Duodenal mucosa (tissue), 2 donors: ENCODE data around the gene MGST2.
A peak's percentile ranks its signal among the peaks of the same experiment; 100 is the strongest.

Source experiments
- H3K27ac ChIP-seq: one replicate; pipeline ENCODE4 v1.7.0; 2013; ENCODE audit warnings: low read depth, low read length
- H3K27me3 ChIP-seq, 2 donors: one replicate each; pipeline ENCODE4 v1.7.0; 2013; ENCODE audit warnings: low read length in 2 of 2, control low read depth in 1 of 2; ENCODE audit not compliant: insufficient read depth in 2 of 2, control insufficient read depth in 1 of 2
- H3K36me3 ChIP-seq, 2 donors: one replicate each; pipeline ENCODE4 v1.7.0; 2013; ENCODE audit warnings: low read length in 2 of 2, control low read depth in 1 of 2; ENCODE audit not compliant: insufficient read depth in 2 of 2, control insufficient read depth in 1 of 2
- H3K4me1 ChIP-seq, 2 donors: one replicate each; pipeline ENCODE4 v1.7.0; 2013; ENCODE audit warnings: low read length in 2 of 2, control low read depth in 1 of 2; ENCODE audit not compliant: insufficient read depth in 2 of 2, control insufficient read depth in 1 of 2
- H3K4me3 ChIP-seq, 2 donors: one replicate each; pipeline ENCODE4 v1.7.0; 2013; ENCODE audit warnings: low read length in 2 of 2, low read depth in 1 of 2
- H3K9ac ChIP-seq, 2 donors: one replicate each; pipeline ENCODE4 v1.7.0; 2013; ENCODE audit warnings: low read length in 2 of 2, low read depth in 1 of 2
- H3K9me3 ChIP-seq, 2 donors: one replicate each; pipeline ENCODE4 v1.7.0; 2013; ENCODE audit warnings: low read length in 2 of 2, control low read depth in 1 of 2; ENCODE audit not compliant: control insufficient read depth in 1 of 2

MGST2 gene

GRCh38 chr4:139665690-139666529, at the start of gene MGST2:
Gene MGST2, plus strand, starts transcription at chr4:139665819. Its CDS starts 201 bp downstream, at chr4:139666020.
- H3K9me3 ChIP-seq: no peaks in the 10 kb centered on the region
- H3K27ac ChIP-seq: peak within 1 kb of the TSS; percentile 83
- peak within 1 kb of the TSS; percentile 86 to 94 for H3K4me3 ChIP-seq
- no peaks in the 10 kb centered on the region for H3K27me3 ChIP-seq
- H3K9ac ChIP-seq: peak within 1 kb of the TSS; percentile 76 to 83
- H3K4me1 ChIP-seq: peaks cover 56 to 64% of the 10 kb centered on the region in 2 donors
- no peaks in the 10 kb centered on the region for H3K36me3 ChIP-seq

DNA sequence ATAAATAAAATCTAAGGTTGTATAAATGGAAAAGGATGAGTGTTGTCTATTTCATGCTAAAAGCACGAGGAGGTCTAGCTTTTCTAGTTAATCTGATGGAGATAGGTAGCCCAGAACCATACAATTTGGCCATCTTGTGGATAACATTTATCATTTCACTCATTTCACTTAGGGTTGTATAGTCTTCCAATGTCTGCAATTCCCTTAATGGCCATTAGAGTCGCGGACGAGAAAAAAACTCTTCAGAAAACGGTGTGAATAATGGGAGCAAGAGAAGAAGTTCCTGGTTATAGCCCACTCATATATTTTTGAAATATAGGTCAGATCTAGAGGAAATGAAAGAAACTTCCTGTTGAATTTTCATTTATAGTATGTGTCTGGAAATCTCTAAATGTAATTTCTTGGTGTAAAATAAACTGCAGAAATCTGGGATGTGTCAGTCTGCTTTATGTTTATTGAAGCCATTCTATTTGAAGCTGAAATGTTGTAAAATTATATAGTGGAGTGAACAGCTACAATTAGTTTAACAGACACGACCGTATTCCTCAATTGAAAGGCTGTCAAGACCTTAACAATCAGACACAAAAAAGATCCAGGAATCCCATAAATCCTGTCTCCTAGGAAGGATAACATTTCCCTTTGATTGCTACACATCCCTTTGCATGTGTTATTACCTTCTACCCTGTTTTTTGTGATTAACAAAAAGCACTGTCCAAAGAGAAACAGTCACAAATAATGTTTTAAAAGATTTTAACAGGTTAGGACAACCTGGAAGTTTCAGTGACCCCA, 47.7 kb upstream of the MGST2 start:
- H3K36me3 ChIP-seq: no peaks in the 10 kb centered on the region

GRCh38 chr4:139619644-139620043, 46.0 kb upstream of the MGST2 start:
- H3K9ac ChIP-seq: no peak overlapping the region
- H3K4me1 ChIP-seq: no peaks in the 10 kb centered on the region
- no peaks in the 10 kb centered on the region for H3K27me3 ChIP-seq
- no peak overlapping the region for H3K27ac ChIP-seq
- H3K4me3 ChIP-seq: no peak overlapping the region
- no peaks in the 10 kb centered on the region for H3K9me3 ChIP-seq
- H3K36me3 ChIP-seq: no peaks in the 10 kb centered on the region

More for the DNA sequence above, 47.7 kb upstream of the MGST2 start:
- Histone ChIP-seq H3K27ac (no peak overlapping the region), H3K27me3 (no peaks in the 10 kb centered on the region), H3K9ac (no peak overlapping the region), H3K4me3 (no peak overlapping the region), H3K9me3 (no peaks in the 10 kb centered on the region), H3K4me1 (no peaks in the 10 kb centered on the region)

DNA sequence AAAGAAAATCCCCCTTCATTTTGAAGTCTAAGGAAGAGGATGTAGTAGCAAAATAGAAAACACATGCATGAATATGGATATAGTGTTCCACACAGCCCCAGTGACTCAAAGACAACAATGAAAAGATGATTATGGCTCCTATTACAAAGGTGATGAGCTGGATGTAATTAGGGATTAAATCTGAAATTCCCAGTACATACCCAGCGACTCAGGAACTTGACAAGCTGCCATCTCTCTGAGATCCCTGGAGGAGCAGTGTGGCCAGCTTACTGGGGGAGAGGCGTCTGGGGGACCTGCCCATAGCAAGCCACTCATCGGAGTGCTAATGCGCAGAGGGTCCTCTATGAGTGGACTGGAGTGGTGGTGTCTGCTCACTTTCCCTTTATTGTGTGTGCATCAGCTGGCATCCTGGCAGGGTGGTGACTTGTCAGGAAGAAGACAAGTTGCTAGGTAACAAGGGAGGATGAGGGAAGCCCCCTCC, 42.7 kb upstream of the MGST2 start:
- no peaks in the 10 kb centered on the region for H3K36me3 ChIP-seq
- H3K27ac ChIP-seq: no peak overlapping the region
- no peaks in the 10 kb centered on the region for H3K27me3 ChIP-seq
- no peak overlapping the region for H3K4me3 ChIP-seq
- no peak overlapping the region for H3K9ac ChIP-seq
- H3K9me3 ChIP-seq: no peaks in the 10 kb centered on the region
- no peaks in the 10 kb centered on the region for H3K4me1 ChIP-seq

DNA sequence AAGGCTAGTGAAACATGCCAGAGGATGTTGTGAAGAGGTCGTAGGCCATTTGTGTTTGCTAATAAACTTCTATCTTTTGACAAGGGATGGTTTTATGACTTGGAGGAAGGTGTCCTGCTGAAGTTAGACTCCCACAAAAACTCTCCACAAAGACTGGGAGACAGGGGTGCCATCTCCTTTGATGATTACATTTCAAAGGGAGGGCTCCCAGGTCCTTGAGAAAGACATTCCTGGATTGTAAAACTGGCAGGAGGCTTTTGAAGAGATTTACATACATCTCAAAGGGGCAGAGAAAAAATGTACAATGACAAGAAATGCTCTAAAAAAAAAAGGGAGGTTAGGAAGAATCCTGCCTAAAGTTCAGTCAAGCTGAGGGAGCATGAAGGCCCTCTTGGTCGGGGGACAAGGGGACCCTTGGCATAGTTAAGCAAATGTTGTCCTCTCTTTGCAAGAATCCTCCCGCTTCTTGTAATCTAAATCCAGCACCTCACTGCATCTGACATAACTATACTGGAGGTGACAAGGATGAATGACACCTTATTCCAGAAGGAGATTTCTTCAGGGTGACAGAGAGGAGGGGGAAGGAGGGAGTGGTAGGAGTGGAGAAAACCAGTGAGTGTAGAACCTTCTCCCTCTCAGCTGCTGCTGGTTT, 41.1 kb upstream of the MGST2 start:
- Histone ChIP-seq H3K27ac (no peak overlapping the region), H3K4me3 (no peak overlapping the region), H3K9me3 (no peaks in the 10 kb centered on the region), H3K36me3 (no peaks in the 10 kb centered on the region), H3K4me1 (peaks cover 0 to 3% of the 10 kb centered on the region in 2 donors), H3K9ac (no peak overlapping the region), H3K27me3 (no peaks in the 10 kb centered on the region)

DNA sequence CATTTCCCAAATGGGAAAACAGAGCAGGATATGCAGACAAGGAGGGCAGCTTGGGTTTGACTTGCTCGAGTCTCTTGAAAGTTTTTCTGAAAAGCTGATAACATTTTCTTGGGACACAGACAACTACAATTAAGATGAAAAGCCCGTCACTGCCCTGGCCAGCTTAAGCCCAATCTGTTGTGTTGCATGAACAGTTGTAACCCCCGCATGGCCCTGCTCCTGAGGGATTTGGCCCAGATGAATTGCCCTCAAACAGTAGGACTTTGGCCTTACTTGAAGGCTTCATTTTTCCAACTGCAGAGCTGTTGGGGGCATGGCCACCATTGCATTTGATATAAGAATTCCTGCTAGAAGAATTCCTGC, 40.5 kb upstream of the MGST2 start:
- no peaks in the 10 kb centered on the region for H3K27me3 ChIP-seq
- H3K4me3 ChIP-seq: no peak overlapping the region
- peaks cover 0 to 3% of the 10 kb centered on the region in 2 donors for H3K4me1 ChIP-seq
- no peaks in the 10 kb centered on the region for H3K36me3 ChIP-seq
- no peak overlapping the region for H3K9ac ChIP-seq
- H3K9me3 ChIP-seq: no peaks in the 10 kb centered on the region
- no peak overlapping the region for H3K27ac ChIP-seq

- Histone ChIP-seq H3K9ac (no peak overlapping the region), H3K27ac (no peak overlapping the region), H3K4me3 (no peak overlapping the region), H3K27me3 (no peaks in the 10 kb centered on the region), H3K36me3 (no peaks in the 10 kb centered on the region), H3K4me1 (peaks cover 0 to 3% of the 10 kb centered on the region in 2 donors), H3K9me3 (no peaks in the 10 kb centered on the region)
These were observed 40.1 kb upstream of the MGST2 start for GRCh38 chr4:139625482-139625881.

DNA sequence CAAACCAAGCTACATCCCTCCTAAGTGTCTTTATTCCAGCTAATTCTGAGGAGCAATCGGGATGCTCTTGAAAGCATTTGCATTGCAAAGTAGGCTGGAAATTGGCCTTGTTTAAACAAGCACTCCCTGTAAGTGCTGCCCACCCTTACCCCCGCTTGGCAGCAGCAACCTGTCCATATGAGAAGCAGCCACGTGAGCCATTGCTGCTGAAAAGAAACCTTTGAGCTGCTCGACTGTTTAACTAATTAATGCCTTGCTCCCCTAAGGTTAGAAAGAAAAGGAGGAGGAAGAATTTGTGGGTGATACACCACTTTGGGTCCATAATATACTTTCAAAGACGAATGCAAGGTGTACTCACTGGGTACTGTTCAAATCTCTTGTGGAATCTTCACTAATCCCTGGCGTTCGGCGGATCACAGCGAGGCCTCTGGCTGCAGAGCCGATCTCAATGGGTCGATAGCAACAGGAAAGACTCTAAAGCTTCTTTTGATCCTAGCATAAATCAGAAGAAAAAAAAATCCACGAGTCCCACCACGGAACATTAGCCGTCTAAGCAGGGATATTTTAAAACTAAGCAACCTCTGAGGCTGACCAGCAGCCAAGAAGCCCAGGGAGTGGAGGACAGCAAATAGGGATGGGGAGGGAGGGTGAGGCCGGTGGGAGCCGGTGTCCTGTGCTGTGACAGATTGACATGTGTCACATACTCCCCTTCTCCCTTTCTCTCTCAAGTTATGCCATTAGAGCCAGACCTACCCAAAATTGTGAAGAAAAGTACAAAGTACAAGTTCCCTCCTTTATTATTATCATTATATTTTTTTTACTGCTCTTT, 37.2 kb upstream of the MGST2 start:
- no peaks in the 10 kb centered on the region for H3K27me3 ChIP-seq
- H3K9ac ChIP-seq: no peak overlapping the region
- peak overlapping the region in 1 of 2 donors; percentile 32 for H3K4me3 ChIP-seq
- H3K4me1 ChIP-seq: peaks cover 0 to 3% of the 10 kb centered on the region in 2 donors
- no peak overlapping the region for H3K27ac ChIP-seq
- H3K9me3 ChIP-seq: no peaks in the 10 kb centered on the region
- H3K36me3 ChIP-seq: no peaks in the 10 kb centered on the region

GRCh38 chr4:139629436-139630125, 36.0 kb upstream of the MGST2 start:
- H3K4me3 ChIP-seq: no peak overlapping the region
- no peak overlapping the region for H3K9ac ChIP-seq
- peaks cover 0 to 3% of the 10 kb centered on the region in 2 donors for H3K4me1 ChIP-seq
- H3K27ac ChIP-seq: no peak overlapping the region
- no peaks in the 10 kb centered on the region for H3K27me3 ChIP-seq
- no peaks in the 10 kb centered on the region for H3K36me3 ChIP-seq
- H3K9me3 ChIP-seq: no peaks in the 10 kb centered on the region
